ENCODE results near the gene SERTAD3.
A peak's percentile ranks its signal among the peaks of the same experiment; 100 is the strongest.

Gene SERTAD3

GRCh38 chr19:40444000-40444824 is at the start of gene SERTAD3:
Gene SERTAD3 (minus strand): TSS chr19:40444335. CDS start chr19:40442080, 2,255 bp downstream.
- Histone ChIP-seq H3K4me1 (ENCODE audit: insufficient read depth, low read length) (peaks cover 18% of the 10 kb centered on the region), H3K36me3 (ENCODE audit: insufficient read depth, low read length) (peaks cover 13% of the 10 kb centered on the region), H3K79me2 (ENCODE audit: insufficient read depth, low read length) (peaks cover 20% of the 10 kb centered on the region), H3K4me2 (ENCODE audit: insufficient read depth, low read length) (peak within 1 kb of the TSS; percentile 77), H3K27ac (ENCODE audit: low read length) (peak within 1 kb of the TSS; percentile 78), H3K9ac (ENCODE audit: low read depth, low read length) (peak within 1 kb of the TSS; percentile 66), H3K9me3 (ENCODE audit: insufficient read depth, low read length, severe bottlenecking) (no peaks in the 10 kb centered on the region), H4K20me1 (ENCODE audit: insufficient read depth, low read length) (no peaks in the 10 kb centered on the region), H2AFZ (ENCODE audit: low read depth, low read length) (peak within 1 kb of the TSS; percentile 90), H3K4me3 (ENCODE audit: low read depth in 1 of 2, low read length in 2 of 2) (peak within 1 kb of the TSS; percentile 61 to 76), H3K27me3 (ENCODE audit: insufficient read depth, low read length, poor library complexity) (no peaks in the 10 kb centered on the region)
- TF ChIP-seq CTCF (IDR thresholded peaks at IDR 0.05; ENCODE audit: borderline replicate concordance, extremely low read depth, low read length, poor library complexity, severe bottlenecking) (no peak), EZH2 (IDR thresholded peaks at IDR 0.05; ENCODE audit: borderline replicate concordance, low read depth, low read length, severe bottlenecking) (no peak)
- DNase-seq = peak; percentile 96
- ATAC-seq (ENCODE audit: insufficient read depth, low read depth) = peak; percentile 73

GRCh38 chr19:40493778-40494177 is 49.6 kb upstream of the SERTAD3 start:
- H3K4me2 ChIP-seq (ENCODE audit: insufficient read depth, low read length) = no peak overlapping the region
- H3K4me3 ChIP-seq (ENCODE audit: low read depth in 1 of 2, low read length in 2 of 2) = no peak overlapping the region
- H3K36me3 ChIP-seq (ENCODE audit: insufficient read depth, low read length) = no peaks in the 10 kb centered on the region
- H3K9me3 ChIP-seq (ENCODE audit: insufficient read depth, low read length, severe bottlenecking) = no peaks in the 10 kb centered on the region
- H3K27me3 ChIP-seq (ENCODE audit: insufficient read depth, low read length, poor library complexity) = peaks cover 3% of the 10 kb centered on the region
- H3K4me1 ChIP-seq (ENCODE audit: insufficient read depth, low read length) = no peaks in the 10 kb centered on the region
- no peak overlapping the region for H2AFZ ChIP-seq (ENCODE audit: low read depth, low read length)
- H3K27ac ChIP-seq (ENCODE audit: low read length) = no peak overlapping the region
- ATAC-seq (ENCODE audit: insufficient read depth, low read depth) = no peak
- no peak for TF ChIP-seq CTCF (IDR thresholded peaks at IDR 0.05; ENCODE audit: borderline replicate concordance, extremely low read depth, low read length, poor library complexity, severe bottlenecking)
- no peak for TF ChIP-seq EZH2 (IDR thresholded peaks at IDR 0.05; ENCODE audit: borderline replicate concordance, low read depth, low read length, severe bottlenecking)
- H3K79me2 ChIP-seq (ENCODE audit: insufficient read depth, low read length) = no peaks in the 10 kb centered on the region
- no peaks in the 10 kb centered on the region for H4K20me1 ChIP-seq (ENCODE audit: insufficient read depth, low read length)
- no peak overlapping the region for H3K9ac ChIP-seq (ENCODE audit: low read depth, low read length)
- DNase-seq = no peak

- ATAC-seq (ENCODE audit: insufficient read depth, low read depth) (no peak), DNase-seq (no peak)
- Histone ChIP-seq H3K27me3 (ENCODE audit: insufficient read depth, low read length, poor library complexity) (peaks cover 3% of the 10 kb centered on the region), H4K20me1 (ENCODE audit: insufficient read depth, low read length) (no peaks in the 10 kb centered on the region), H3K27ac (ENCODE audit: low read length) (no peak overlapping the region), H3K4me1 (ENCODE audit: insufficient read depth, low read length) (no peaks in the 10 kb centered on the region), H3K9ac (ENCODE audit: low read depth, low read length) (no peak overlapping the region), H2AFZ (ENCODE audit: low read depth, low read length) (no peak overlapping the region), H3K4me2 (ENCODE audit: insufficient read depth, low read length) (no peak overlapping the region), H3K9me3 (ENCODE audit: insufficient read depth, low read length, severe bottlenecking) (no peaks in the 10 kb centered on the region), H3K79me2 (ENCODE audit: insufficient read depth, low read length) (no peaks in the 10 kb centered on the region), H3K36me3 (ENCODE audit: insufficient read depth, low read length) (no peaks in the 10 kb centered on the region), H3K4me3 (ENCODE audit: low read depth in 1 of 2, low read length in 2 of 2) (no peak overlapping the region)
- no peak for TF ChIP-seq EZH2 (IDR thresholded peaks at IDR 0.05; ENCODE audit: borderline replicate concordance, low read depth, low read length, severe bottlenecking)
- TF ChIP-seq CTCF (IDR thresholded peaks at IDR 0.05; ENCODE audit: borderline replicate concordance, extremely low read depth, low read length, poor library complexity, severe bottlenecking) = no peak
Measured at GRCh38 chr19:40492274-40492673, 48.1 kb upstream of the SERTAD3 start.
